Heart right ventricle (tissue), 16 donors: ENCODE data around the gene FTH1. TPM values are rescaled to one million over a fixed set of nuclear protein-coding genes. Genes with fewer than 3 reads are reported as not detected.

Experiments
- ATAC-seq, 8 donors: fragments of 200-7000 bp; cut with Tn5 transposase; one replicate each; pipeline ENCODE4 v1.9.1; 2020; ENCODE audit warnings: mild to moderate bottlenecking in 8 of 8, moderate library complexity in 8 of 8, moderate number of reproducible peaks in 1 of 8
- DNase-seq, 2 donors: peaks; one replicate each; pipeline ENCODE4 v3.0.0-alpha.2; 2020
- H3K27ac ChIP-seq, 10 donors: fragments of 200-600 bp; sonication (generic) in 2 of 10; one replicate each; pipeline versions ENCODE4 v1.5.0 to v1.8.0; 2020 to 2022; ENCODE audit warnings: mild to moderate bottlenecking in 3 of 10
- H3K27me3 ChIP-seq, 7 donors: fragments of 200-600 bp; one replicate each; pipeline ENCODE4 v1.8.0; 2021 to 2022; ENCODE audit warnings: mild to moderate bottlenecking in 2 of 7
- H3K36me3 ChIP-seq, 9 donors: fragments of 200-600 bp; sonication (generic) in 1 of 9; one replicate each; pipeline versions ENCODE4 v1.5.0 to v1.8.0; 2020 to 2022; ENCODE audit warnings: mild to moderate bottlenecking in 2 of 9
- H3K4me1 ChIP-seq, 9 donors: fragments of 200-600 bp; sonication (generic) in 1 of 9; one replicate each; pipeline versions ENCODE4 v1.5.0 to v1.8.0; 2020 to 2022; ENCODE audit warnings: mild to moderate bottlenecking in 4 of 9
- H3K4me3 ChIP-seq, 10 donors: fragments of 200-600 bp; sonication (generic) in 2 of 10; one replicate each; pipeline versions ENCODE4 v1.5.0 to v1.8.0; 2020 to 2022; ENCODE audit warnings: mild to moderate bottlenecking in 7 of 10, moderate library complexity in 2 of 10
- H3K9me3 ChIP-seq, 11 donors: fragments of 200-600 bp in 10 of 11; sonication (generic) in 2 of 11; one replicate each; pipeline versions ENCODE4 v1.5.0 to v1.8.0; 2013 to 2022; ENCODE audit warnings: mild to moderate bottlenecking in 2 of 11, control low read depth in 1 of 11, moderate library complexity in 1 of 11
- WGBS, 2 donors: extraction: QIAGEN DNeasy Blood & Tissue Kit; methylation state at CpG; one replicate each; pipeline ENCODE4 v1.1.7; 2013; ENCODE audit warnings: inconsistent platforms in 1 of 2; 5-methylcytosine and 5-hydroxymethylcytosine counted together
- intact Hi-C, 10 donors: fragments of 100-400 bp; cut with DNase I; formaldehyde crosslinking; loops; one replicate each; pipeline versions ENCODE4 v1.11.1 to v1.14.2; 2022
- polyA plus RNA-seq, 2 donors: library from polyadenylated mRNA; stranded (reverse); fragments of 200-250 nt; gene quantifications; one replicate each; pipeline ENCODE4 v1.2.3, GENCODE V29; 2013
- total RNA-seq, 10 donors: library from RNA; stranded (reverse); fragmentation: NEBNext Ultra II Directional in 3 of 10; extraction: Animal tissue kit (Norgen Biotek cat#: 25700) in 3 of 10; gene quantifications; one replicate each; pipeline versions ENCODE4 v1.2.1 to v1.2.4, GENCODE V29; 2021 to 2023
- TF ChIP-seq, protein P1 (sequence below), 9 donors: fragments of 200-600 bp; sonication (generic) in 2 of 9; IDR thresholded peaks; one replicate each; pipeline versions ENCODE4 v1.5.0 to v1.8.0; 2021 to 2022; ENCODE audit warnings: antibody characterized with exemption in 9 of 9, mild to moderate bottlenecking in 5 of 9, moderate library complexity in 1 of 9
- donor health status: Arrhythmogenic right ventricular cardiomyopathy.
- donor health status: ischemic (EF 13 %, LVEDD 7.1; RV severe dilation, severe dysfunction).
- donor health status: healthy with polysubstance abuse.
- donor health status: DM: no; HTN: yes; CAD: no.
- donor health status: DM: no; HTN: no; CAD: no.
- donor health status: ischemic (EF 25% LVEDD 6.9; RV normal size, moderate dysfunction).
- donor health status: ischemic (EF 25% LVEDD 5.7; RV mildly dilated, moderate dysfunction).
- donor health status: healthy.
- donor health status: DM: yes; HTN: yes; CAD: no.
- donor health status: Ischemic cardiomyopathy.
- donor health status: ischemic (EF 35%, LVEDD 5.7; RV mildly dilated, moderate dysfunction).
- donor health status: nonischemic (EF 11% LVEDD 7.7; RV severe dilation, severe dysfunction).
- donor health status: DM: yes; HTN: yes; CAD: no.
- donor health status: PGD.
- donor health status: ischemic (EF 29% LVEDD 5.4; RV normal size, mild dysfunction).
- donor health status: nonischemic (EF 23%, LVEDD 6.1; RV moderate dilation, normal function).

The FTH1 gene
- total and polyA plus RNA-seq, 12 donors, result 1,346 to 5,199 (median 2,962) TPM

DNA sequence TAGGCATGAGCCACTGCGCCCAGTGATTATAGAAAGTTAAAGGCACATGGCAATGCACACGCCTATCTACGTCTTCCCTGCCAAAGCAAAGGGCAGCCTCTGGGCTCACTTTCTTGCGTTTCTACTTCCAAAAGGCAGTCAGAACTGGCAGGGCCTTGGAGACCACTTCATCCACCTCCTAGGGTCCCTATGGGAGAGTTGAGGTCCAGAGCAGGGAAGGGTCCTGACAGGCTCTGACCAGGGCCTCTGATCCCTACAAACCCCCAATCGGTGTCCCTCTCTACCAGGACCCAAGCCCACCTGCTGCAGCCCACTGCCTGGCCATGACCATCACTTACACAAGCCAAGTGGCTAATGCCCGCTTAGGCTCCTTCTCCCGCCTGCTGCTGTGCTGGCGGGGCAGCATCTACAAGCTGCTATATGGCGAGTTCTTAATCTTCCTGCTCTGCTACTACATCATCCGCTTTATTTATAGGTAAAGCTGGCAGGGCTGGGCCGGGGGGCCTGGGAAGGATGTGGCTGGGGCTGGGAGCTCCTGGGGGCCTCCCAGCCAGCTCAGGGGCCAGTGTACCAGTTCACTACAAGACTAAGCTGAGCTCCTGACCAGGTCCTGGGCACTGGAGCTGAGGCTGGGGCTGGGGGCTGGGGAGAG is 15.8 kb downstream of the FTH1 start:
- Histone ChIP-seq H3K36me3 (no peaks in the 10 kb centered on the region), H3K27me3 (no peaks in the 10 kb centered on the region), H3K4me1 (peaks cover 6 to 52% (median 23%) of the 10 kb centered on the region in 9 donors), H3K9me3 (no peaks in the 10 kb centered on the region), H3K4me3 (no peak overlapping the region), H3K27ac (no peak overlapping the region)
- ATAC-seq, result no peak
- intact Hi-C loops, result loop anchor here in 2 of 10 donors (5.0 kb wide), 2 partner anchors 131 to 159 kb away; partner anchors contain the start of genes FEN1 (in 1 of the 2) and TMEM258 (in 1 of the 2)
- no peak for DNase-seq
- WGBS, 2 donors, result 92 to 96% methylated on average over 11 of the region's 11 CpGs
- TF ChIP-seq, protein P1, sequence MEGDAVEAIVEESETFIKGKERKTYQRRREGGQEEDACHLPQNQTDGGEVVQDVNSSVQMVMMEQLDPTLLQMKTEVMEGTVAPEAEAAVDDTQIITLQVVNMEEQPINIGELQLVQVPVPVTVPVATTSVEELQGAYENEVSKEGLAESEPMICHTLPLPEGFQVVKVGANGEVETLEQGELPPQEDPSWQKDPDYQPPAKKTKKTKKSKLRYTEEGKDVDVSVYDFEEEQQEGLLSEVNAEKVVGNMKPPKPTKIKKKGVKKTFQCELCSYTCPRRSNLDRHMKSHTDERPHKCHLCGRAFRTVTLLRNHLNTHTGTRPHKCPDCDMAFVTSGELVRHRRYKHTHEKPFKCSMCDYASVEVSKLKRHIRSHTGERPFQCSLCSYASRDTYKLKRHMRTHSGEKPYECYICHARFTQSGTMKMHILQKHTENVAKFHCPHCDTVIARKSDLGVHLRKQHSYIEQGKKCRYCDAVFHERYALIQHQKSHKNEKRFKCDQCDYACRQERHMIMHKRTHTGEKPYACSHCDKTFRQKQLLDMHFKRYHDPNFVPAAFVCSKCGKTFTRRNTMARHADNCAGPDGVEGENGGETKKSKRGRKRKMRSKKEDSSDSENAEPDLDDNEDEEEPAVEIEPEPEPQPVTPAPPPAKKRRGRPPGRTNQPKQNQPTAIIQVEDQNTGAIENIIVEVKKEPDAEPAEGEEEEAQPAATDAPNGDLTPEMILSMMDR (IDR thresholded peaks at IDR 0.05), result no peak

DNA sequence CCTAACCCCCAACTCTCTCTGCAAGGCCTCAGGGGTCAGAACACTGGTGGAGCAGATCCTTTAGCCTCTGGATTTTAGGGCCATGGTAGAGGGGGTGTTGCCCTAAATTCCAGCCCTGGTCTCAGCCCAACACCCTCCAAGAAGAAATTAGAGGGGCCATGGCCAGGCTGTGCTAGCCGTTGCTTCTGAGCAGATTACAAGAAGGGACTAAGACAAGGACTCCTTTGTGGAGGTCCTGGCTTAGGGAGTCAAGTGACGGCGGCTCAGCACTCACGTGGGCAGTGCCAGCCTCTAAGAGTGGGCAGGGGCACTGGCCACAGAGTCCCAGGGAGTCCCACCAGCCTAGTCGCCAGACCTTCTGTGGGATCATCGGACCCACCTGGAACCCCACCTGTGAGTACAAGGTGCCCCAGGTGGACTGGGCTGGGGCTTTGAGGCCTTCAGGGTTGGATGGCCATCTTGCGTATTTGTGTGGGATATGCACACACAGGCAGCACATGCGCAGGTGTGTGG is 17.3 kb downstream of the FTH1 start, which contains the start of gene BEST1:
BEST1 (plus strand) TSS at position 317 of the 513 bp plus-strand sequence. CDS start 1,456 bp downstream, outside the sequence.
- Histone ChIP-seq H3K27me3 (no peaks in the 10 kb centered on the region), H3K4me3 (no peak within 1 kb of the TSS), H3K9me3 (no peaks in the 10 kb centered on the region), H3K4me1 (peaks cover 1 to 43% (median 13%) of the 10 kb centered on the region in 9 donors), H3K27ac (peak within 1 kb of the TSS in 6 of 10 donors; percentile 13 to 59 (median 44)), H3K36me3 (no peaks in the 10 kb centered on the region)
- WGBS, 2 donors, result 90 to 94% methylated on average over 8 of the region's 8 CpGs
- TF ChIP-seq, protein P1 (IDR thresholded peaks at IDR 0.05), result no peak
- DNase-seq, result no peak
- intact Hi-C loops, result loop anchor here in 2 of 10 donors (5.0 kb wide), 2 partner anchors 132 to 158 kb away; partner anchors contain the start of genes FEN1 (in 1 of the 2) and TMEM258 (in 1 of the 2)
- ATAC-seq, result no peak

DNA sequence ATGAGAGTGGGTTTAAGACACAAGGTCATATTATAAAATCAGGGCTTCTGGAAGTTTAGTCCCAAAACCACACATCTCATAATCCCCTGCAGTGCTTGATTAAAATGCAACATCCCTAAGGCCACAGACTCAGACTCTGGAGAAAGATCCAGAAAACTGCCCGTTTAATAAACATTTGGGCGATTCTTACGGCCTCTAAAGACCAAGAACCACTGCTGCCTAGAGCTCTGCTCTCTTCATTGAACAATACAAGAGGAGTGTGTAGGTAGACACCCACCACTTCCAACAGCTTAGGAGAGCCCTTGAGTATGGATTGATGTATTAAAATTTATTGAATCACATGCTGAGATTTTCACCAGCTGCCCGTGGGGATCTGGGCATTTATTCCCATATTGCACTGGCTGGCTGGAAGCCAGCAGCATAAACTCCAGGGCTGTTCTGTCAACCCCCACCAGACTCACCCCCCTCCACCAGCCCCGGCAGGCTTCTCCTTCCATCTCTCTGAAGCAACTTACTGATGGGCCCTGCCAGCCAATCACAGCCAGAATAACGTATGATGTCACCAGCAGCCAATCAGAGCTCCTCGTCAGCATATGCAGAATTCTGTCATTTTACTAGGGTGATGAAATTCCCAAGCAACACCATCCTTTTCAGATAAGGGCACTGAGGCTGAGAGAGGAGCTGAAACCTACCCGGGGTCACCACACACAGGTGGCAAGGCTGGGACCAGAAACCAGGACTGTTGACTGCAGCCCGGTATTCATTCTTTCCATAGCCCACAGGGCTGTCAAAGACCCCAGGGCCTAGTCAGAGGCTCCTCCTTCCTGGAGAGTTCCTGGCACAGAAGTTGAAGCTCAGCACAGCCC is 18.0 kb downstream of the FTH1 start:
- Histone ChIP-seq H3K4me3 (no peak overlapping the region), H3K4me1 (peaks cover 0 to 36% (median 9%) of the 10 kb centered on the region in 9 donors), H3K9me3 (no peaks in the 10 kb centered on the region), H3K36me3 (no peaks in the 10 kb centered on the region), H3K27me3 (no peaks in the 10 kb centered on the region), H3K27ac (peak overlapping the region in 6 of 10 donors; percentile 13 to 59 (median 44))
- peak; percentile 65 to 78 for DNase-seq
- intact Hi-C loops, result loop anchor here in 9 of 10 donors (2.0 to 10.0 kb wide), 8 partner anchors 42 to 157 kb away; partner anchors contain the start of genes FEN1 (in 2 of the 9) and TMEM258 (in 2 of the 9)
- WGBS, 2 donors, result 43 to 46% methylated on average over 9 of the region's 9 CpGs
- ATAC-seq, result peak; percentile 43 to 84 (median 75)
- TF ChIP-seq, protein P1 (IDR thresholded peaks at IDR 0.05), result no peak

GRCh38 chr11:61948505-61948904 is 18.9 kb downstream of the FTH1 start:
- no peaks in the 10 kb centered on the region for H3K27me3 ChIP-seq
- peaks cover 0 to 34% (median 9%) of the 10 kb centered on the region in 9 donors for H3K4me1 ChIP-seq
- H3K9me3 ChIP-seq, result no peaks in the 10 kb centered on the region
- H3K27ac ChIP-seq, result no peak overlapping the region
- DNase-seq (no peak), ATAC-seq (no peak)
- TF ChIP-seq, protein P1 (IDR thresholded peaks at IDR 0.05), result no peak
- intact Hi-C loops, result loop anchor here in 8 of 10 donors (1.0 to 10.0 kb wide), 8 partner anchors 41 to 154 kb away; partner anchors contain the start of genes FEN1 (in 1 of the 8) and TMEM258 (in 1 of the 8)
- H3K4me3 ChIP-seq, result no peak overlapping the region
- no peaks in the 10 kb centered on the region for H3K36me3 ChIP-seq
- WGBS, 2 donors, result 83 to 86% methylated on average over 7 of the region's 7 CpGs
